ENCODE results near the gene NCAM1.
A peak's percentile ranks its signal among the peaks of the same experiment; 100 is the strongest.

NCAM1 gene

GRCh38 chr11:113313601-113314000 is 352.4 kb downstream of the NCAM1 start:
- DNase-seq (ENCODE audit: low read depth), result no peak

GRCh38 chr11:113314065-113314388 is 352.8 kb downstream of the NCAM1 start:
- no peak for DNase-seq (ENCODE audit: low read depth)

DNA sequence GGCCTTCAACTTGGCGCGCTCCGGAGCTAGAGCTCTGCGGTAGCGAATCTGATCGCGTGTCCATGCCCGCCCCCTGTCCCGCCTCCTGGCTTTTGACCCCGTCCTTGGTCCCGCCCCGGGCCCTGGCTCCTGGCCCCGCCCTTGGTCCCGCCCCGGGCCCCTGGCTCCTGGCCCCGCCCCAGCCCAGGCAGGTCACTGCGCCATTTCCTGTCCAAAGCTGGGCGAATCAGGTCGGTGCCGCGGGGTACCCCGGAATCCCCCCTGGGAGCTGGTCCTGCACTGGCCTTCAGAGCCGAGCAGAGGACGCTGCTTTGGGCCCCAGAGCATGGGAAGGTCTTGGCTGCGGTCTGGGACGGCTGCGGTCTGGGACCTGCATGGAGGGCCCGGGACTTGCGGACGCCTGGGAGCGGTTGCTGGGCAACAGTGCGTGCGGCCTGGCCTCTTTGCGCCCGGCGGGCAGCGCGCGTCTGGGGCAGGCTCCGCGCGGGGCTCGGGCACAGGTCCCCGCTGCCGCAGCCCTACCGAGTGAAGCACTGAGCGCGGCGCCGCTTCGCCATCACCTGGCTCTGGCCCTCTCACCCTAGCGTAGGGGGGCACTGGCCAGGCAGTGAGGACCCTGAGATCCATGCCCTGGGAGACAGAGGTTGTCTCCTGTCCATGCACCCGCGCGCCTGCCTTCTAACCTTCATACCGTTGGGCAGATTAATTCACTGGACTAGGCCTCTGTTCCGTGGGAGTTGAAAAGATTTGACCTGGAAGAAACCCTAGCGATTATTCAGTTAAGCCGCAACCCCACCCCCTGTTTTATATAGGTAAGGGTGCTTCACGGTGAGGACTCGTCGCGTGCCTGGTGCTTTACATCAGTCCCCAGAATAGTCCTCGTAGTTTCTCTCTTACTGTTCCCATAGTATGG is 353.4 kb downstream of the NCAM1 start, which contains the start of gene TTC12:
Gene TTC12, plus strand, starts transcription at position 195 of the 913 bp plus-strand sequence. CDS start 1,675 bp downstream, outside the sequence.
- peak; percentile 89 for DNase-seq (ENCODE audit: low read depth)

DNA sequence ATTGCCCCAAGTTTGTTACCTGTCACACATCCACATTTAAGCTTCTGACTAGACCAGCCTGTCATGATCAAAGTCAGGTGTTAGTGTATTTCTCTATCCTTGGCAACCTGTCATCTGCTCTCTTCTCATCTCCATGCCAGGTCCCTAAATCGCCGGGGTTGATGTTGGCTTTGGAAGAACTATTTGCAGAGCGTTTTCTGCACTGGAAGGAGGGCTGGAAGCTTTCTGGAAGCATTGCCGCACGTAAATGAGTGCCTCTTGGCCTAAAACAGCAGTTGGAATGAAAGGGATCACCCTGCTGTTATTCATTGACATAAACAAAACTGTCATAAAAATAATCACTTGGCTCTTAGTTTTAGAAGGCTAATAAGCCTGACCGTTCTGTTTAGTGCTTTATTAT is 354.6 kb downstream of the NCAM1 start:
- no peak for DNase-seq (ENCODE audit: low read depth)

DNA sequence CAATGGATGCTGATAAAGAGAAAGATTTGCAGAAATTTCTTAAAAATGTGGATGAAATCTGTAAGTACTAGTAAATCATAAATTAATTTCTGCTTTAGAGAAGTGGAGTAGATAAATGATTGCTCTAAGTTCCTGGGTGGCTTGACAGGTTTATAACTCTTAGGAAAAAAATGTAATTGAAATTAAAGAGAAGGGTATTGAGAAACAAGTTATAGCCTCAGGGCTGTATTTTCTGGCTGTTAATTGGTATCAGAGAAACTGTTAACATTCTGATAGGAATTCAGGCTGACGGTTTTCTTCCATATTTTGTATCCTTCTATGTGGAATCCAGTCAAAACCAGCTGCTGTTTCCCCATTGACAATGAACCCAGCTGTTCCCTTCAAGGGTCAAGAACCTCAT is 355.0 kb downstream of the NCAM1 start:
- no peak for DNase-seq (ENCODE audit: low read depth)

- DNase-seq (ENCODE audit: low read depth), result no peak
Observed at GRCh38 chr11:113317339-113317738, 356.1 kb downstream of the NCAM1 start.

GRCh38 chr11:113319085-113319484 is 357.9 kb downstream of the NCAM1 start:
- no peak for DNase-seq (ENCODE audit: low read depth)

GRCh38 chr11:113322158-113322557 is 360.9 kb downstream of the NCAM1 start:
- no peak for DNase-seq (ENCODE audit: low read depth)

DNA sequence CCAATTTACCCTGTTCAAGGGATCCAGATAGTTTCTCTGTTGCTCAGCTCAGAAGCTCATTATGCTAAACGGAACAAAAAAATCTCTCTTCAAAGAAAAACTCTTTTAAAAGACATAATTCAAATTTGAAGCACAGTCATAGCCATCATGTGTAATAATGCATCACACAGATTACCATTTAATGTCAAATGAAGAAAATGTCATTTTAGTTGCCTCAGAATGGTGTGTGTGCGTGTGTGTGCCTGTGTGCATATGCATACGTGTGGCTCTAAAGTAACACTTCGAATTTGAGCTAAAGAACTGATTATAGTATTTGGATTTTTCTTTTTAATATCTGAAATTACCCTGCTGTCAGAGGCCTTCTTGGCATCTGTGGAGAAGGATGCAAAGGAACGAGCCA is 363.0 kb downstream of the NCAM1 start:
- DNase-seq (ENCODE audit: low read depth), result no peak
